GM21737 (cell line): Measurements from ENCODE around the gene MEGF6.

Experiments used
- ATAC-seq: cut with Tn5 transposase; IDR thresholded peaks from one replicate; pipeline ENCODE4 v1.9.1; 2021; ENCODE audit warnings: mild to moderate bottlenecking, moderate library complexity; ENCODE audit not compliant: unreplicated experiment

MEGF6 gene

GRCh38 chr1:3560251-3560871 is 50.9 kb downstream of the MEGF6 start:
- ATAC-seq = no peak

DNA sequence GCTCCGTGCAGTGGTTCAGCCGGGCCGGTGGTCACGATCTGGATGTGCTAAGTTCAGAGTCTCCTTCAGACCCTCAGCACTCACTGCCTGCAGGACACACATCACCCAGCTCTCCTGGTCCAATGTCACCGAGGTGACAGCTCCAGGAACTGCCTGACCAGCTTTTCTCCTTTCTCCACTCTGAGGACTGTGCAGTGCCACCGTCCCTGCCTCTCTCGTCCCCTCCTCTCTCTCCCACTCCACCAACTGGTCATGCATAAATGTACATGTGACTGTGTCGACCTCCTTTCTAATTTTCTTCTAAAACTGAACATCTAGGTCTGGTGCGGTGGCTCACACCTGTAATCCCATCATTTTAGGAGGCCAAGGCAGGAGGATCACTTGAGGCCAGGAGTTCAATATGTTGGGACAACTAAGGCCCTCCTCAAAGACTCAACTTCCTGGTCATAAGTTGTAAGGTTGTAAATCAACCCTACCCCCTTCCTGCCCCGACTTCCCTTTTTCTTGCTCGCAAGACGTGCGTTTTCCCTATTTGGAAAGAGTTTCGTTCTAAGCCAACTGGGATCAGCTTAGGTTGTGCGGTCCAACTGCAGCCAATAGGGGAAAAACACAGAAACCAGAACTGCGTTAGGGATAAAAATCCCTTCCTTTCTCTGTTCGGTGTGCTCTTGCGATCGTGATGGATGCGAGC is 53.1 kb downstream of the MEGF6 start:
- ATAC-seq = no peak

DNA sequence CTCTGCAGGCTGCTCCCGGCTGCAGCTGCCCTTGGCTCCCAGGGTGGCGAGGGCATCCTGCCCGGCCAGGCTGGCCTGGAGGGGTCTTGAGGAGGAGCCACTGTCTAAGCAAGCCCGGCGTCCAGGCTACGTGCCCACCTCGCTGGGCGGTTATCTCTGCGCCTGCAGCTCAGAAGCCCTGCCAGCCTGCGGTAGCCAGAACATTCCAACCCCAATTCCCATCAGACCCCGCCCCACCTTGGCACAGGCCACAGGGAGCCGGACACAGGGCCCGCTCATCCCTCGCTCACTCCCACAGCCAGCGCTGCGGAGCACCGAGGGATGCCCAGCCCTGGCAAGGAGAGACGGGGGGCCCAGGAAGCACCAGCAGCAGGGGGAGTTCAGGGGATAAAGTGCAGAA is 53.9 kb downstream of the MEGF6 start:
- no peak for ATAC-seq

- ATAC-seq = no peak
Measured at GRCh38 chr1:3556336-3556735, 55.0 kb downstream of the MEGF6 start.

DNA sequence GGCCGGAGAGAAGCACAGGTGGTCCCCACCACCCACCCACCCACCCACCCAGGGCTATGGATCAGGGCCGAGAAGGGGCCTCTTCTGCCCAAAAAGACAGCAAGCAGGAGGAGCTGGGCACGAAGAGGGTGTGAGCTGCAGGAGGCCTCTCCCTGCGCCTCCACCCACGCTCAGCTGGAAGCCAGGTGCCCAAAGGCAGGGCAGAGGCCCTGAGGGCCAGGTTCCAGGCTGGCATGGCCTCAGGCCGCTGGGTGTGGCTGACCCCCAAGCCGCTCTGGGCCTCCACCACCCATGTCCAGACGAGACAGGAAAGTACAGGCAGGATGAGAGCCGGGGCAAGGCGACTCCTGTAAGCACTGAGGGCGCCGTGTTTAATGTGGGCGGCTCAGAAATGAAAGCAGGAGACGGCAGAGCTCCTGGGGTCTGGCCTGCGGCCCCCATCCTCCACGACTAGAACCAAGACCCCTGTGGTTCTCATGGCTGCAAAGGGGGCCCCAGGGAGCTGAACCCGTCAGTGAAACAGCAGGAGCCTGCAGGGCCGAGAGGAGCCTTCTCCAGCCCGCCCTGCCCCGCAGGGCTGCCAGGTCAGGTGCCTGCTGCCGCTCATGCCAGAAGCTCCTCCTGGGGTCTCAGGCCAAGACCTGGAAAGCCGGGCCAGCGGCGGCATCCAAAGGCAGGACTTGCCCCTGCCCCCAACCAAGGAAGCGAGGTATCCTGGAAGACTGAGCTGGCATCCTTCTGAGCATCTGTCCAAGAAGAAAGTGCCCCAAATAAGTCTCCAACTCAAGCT is 56.0 kb downstream of the MEGF6 start:
- ATAC-seq = no peak

DNA sequence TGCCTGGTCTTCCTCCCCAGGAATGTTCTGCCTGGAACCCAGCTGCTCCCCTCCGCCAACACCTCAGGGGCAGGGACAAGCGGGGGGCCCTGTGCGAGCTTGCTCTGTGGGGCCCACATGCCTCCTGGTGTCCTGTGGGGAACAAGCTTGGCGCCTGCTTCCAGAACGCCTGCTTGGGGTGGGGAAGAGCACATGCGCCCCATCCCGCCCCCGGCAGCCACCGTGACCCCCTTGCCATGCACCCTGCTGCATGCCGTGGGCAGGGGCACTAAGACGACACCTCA is 57.4 kb downstream of the MEGF6 start:
- no peak for ATAC-seq

DNA sequence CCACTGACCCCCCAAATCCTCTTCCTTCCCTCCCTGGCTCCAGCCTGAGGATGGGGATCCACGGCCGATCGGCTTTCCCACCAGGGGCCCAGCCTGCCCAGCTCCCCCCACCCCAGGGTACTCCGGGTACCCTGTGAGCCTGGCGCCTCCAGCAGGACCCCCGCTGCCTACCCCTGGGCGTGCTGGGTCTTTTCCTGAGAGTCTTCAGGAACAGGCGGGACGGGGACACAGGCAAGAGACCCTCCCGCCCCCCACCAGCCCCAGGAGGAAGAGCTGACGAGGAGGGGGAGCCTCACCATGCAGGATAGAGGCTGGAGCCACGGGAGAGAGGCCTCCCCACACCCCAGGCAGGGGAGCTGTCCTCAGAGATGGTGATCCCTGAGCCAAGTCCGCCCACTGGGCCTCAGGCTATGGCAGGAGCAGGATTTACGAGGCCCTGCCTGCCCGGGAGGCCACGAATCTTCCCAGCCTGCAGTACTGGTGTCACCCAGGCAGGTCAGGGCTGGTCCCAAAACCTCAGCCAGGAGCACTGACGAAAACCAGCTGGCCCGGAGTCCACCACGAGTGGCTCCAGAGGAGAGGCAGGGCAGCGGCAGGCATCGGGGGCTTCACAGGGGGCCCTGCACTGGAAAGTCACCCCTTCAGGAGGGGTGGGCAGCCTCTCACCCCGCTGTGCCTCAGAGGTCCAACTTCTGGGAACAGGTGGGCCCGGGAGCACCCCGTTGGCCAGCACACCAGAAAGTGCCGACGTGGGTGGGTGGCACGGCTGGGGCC is 58.0 kb downstream of the MEGF6 start:
- no peak for ATAC-seq

DNA sequence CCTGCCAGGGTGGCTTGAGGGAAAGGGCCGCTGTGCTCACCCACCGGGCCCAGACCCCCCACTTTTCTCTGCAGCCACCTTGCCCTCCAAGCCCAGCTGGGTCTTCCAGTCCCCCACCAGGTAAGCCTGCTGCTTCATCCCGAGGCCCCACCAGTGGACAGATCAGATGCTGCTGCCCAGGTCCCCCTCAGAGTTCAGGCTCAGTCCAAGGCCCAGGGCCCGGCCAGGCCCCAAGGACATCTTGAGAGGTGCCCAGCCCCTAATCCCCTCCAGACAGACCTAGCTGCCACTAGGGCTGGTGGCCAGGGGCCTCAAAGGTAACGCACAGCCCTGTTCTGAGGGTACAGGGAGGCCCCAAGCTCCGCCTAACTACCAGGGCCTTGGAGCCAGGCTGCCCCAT is 58.6 kb downstream of the MEGF6 start:
- ATAC-seq = no peak

DNA sequence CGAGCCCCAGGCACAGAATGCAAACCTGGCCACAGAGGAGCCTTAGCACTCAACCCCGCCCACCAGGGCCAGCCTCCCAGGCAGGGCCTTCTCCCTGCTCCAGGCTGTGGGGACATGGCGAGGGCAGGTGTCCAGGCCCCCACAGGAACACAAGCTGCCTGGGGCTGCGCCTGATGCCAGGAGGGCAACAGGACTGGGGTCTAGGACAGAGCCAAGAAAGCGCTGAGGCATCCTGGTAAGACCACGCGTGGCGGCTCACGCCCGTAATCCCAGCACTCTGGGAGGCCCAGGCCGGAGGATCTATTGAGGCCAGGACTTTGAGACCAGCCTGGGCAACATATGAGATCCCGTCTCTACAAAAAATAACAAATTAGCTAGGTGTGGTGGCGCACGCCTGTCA is 59.1 kb downstream of the MEGF6 start:
- no peak for ATAC-seq

DNA sequence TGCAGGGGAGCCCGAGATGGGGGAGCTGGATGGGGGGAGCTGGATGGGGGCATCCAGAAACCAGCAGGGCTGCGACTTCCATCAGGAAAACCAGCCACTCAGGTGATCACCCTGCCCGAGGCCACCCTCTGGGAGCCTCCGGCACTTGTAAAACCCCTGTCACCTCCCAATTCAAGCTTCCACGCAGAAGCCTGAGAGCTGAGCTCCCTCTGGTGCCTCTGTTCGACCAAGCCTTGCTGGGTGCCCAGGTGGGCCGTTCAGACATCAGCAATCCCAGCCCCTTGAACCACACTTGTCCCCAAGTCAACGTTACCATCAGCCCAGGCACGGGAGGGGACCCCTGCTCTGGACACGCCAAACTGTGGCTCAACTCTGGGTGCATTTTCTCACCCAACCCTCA is 59.6 kb downstream of the MEGF6 start:
- ATAC-seq = no peak

DNA sequence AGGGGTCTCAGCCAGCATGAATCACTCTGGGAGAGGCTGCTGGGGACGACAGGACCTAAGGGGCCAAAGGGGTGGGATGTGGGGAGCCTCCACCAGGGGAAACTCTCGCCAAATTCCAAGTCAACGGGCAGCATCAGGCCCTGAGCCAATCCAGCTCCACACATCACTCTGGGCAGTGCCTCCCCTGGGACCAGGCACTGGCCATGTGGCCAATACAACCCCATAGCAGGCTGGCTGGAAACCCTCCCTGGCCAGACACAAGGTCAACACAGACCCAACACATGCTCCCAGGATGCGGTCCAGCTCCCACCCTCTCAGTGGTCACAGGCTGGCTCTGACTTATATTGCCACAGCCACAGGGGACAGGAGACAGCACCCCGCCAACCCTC is 60.0 kb downstream of the MEGF6 start:
- ATAC-seq = no peak

DNA sequence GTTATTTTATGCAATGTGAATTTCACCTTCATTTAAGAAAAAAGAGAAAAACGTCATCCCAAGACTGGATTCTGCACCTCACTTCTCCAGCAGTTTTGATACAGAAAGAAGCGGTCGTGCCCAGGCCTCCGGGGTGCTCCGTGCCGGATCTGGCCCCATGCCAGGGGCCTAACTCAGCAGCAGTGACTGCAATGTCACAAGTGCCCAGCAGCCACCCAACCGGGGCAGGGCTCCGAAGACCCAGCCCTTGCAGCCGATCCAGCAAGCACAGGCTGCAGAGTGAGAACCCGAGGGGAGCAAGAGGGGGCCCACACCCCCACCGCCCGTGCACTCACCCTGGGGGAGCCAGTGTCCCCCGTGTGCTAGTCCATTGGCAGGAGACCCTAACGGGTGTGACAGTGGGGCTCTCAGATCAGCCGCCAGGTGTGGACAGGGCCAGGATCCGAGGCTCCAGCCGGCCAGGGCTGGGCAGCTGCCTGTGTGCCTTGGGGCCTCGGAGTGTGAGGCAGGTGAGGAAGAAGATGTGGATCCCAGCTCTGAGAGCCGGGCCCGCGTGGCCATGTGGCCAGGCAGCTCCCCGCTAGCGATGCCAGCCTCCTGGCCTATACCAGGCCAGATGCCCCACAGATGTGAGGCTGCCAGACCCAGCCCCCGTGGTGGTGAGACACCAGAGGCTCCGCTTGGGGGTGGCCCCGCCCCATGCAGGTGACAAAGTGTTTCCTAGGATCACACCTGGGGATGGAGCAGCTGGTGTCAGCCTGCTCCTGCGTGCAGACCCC is 60.6 kb downstream of the MEGF6 start:
- ATAC-seq = no peak

DNA sequence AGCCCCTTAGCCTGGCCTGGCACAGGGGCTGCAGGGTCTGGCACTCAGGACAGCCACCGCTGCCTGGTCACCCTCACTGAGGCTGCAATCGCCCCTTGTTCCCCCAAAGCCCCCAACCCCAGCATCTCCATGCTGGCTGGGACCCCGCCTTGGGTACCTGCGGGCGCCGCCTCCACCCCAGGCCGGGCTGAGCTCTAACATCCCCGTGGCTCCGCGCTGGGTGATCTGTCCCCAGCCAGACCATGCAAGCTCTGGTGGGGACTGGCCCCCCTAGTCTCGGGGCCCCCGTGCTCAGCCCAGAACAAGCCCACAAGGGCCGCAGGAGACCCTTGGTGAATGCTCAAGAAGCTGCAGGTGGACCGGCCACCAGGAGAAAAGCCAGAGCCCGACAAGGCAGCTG is 62.4 kb downstream of the MEGF6 start:
- ATAC-seq = no peak

DNA sequence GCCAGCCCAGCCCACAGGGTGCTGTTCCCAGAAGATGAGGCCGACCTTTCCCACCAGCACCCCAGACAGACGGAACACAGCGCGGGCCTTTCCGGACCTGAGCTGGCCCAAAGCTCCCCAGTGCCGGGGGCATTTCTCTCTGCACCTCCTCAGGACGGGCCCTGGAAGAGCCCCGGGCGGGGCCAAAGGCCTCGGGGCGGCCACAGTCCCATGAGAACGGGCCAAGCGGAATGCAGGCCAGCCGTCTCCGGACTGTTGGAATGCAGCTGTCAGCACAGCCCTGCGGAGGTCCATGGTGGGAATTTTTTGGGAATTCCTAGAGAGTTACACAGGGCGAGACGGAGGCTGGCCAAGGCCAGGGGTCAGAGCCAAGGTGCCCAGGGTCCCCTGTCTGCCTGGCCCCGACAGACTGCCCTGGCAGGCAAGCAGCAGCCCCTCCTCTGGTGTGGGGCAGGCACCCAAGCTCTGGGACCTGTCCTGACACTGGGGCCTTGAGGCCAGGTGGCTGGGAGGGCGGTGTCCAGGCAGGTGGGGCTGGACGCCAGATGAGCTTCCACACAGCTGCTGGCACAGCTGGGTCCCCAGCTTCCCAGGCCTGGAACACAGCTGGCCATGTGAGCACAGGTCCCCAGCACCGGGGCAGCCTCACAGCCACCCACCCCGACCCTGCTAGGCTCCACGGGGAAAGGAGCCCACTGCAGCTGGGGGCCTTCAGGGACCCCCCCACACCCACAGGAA is 63.0 kb downstream of the MEGF6 start:
- no peak for ATAC-seq

GRCh38 chr1:3547055-3548005 is 64.0 kb downstream of the MEGF6 start:
- ATAC-seq = no peak

DNA sequence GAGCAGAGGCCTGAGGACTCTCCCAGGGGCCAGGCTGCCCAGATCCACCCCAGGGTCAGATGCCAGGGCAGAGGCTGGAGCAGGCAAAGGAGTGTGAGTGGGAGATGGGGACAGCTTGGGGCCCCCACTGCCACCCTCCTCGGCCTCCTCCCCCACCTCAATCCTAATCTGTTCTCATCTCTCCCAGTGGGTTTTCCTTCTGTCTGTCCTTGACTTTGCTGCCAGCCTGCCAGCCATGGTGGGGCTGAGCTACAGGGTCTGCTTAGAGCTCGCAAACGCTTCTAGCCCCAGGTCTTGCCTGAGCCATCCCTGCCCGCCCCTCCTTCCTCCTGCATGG is 65.3 kb downstream of the MEGF6 start:
- ATAC-seq = no peak

DNA sequence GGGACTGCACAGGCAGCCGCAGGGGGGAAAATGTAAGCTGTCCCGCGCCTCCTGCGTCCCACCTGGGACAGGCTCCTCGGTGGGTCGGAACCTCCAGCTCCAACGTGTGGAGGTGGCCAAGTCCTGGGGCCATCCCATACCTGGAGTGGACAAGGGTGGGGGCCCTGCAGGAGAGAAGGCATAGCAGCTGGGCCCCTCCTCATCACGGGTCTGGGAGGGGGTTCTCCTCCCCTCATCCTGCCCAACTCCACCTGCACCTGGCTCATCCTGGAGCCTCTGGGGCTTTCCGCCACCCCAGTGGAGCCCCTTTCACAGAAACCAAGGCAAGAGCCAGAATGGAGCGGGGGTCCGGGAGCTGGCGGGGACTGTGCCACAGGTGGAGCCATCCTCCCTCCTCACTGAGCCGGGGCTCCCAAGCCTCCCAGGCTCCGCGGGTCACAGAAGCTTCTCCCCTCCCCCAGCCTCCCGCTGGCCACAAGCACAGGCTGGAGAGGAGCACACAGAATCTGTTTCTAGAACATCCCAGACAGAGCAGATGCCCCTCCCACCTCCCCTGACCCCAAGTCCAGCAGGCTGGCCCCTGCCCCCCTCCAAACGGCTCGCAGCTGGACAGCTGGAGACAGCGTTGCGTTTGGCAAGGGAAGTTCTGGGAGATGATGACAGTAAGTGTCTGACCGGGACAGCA is 65.8 kb downstream of the MEGF6 start:
- no peak for ATAC-seq
